Caki2 (cell line): ENCODE results near the gene PARD6A. TPM values are rescaled to one million over a fixed set of nuclear protein-coding genes. Genes with fewer than 3 reads are reported as not detected.

Source experiments
- DNase-seq: peaks from one replicate; pipeline ENCODE4 v3.0.0-alpha.2; 2015; ENCODE audit warnings: low read depth
- in situ Hi-C: cut with HindIII; loops from 2 replicates; pipeline ENCODE4 v1.10.0; 2016; ENCODE audit warnings: low sequenced_read_pairs, low pct_unique_long_range_greater_than_20kb, mixed read lengths
- total RNA-seq: library from RNA; depleted of rRNA; stranded (reverse); fragments of >200 nt; shearing (Covaris generic); gene quantifications from 2 replicates; pipeline ENCODE4 v1.2.3, GENCODE V29; 2014; ENCODE audit warnings: low replicate concordance; rRNA removed

Gene PARD6A
- 5.3 and 7.2 TPM in 2 replicates for total RNA-seq

- in situ Hi-C loops, result no loop called here
- DNase-seq, result peak; percentile 92
Observed at GRCh38 chr16:67660564-67661028, at the start of gene PARD6A. PARD6A (plus strand) TSS chr16:67660960; CDS start chr16:67661039, 79 bp downstream.

DNA sequence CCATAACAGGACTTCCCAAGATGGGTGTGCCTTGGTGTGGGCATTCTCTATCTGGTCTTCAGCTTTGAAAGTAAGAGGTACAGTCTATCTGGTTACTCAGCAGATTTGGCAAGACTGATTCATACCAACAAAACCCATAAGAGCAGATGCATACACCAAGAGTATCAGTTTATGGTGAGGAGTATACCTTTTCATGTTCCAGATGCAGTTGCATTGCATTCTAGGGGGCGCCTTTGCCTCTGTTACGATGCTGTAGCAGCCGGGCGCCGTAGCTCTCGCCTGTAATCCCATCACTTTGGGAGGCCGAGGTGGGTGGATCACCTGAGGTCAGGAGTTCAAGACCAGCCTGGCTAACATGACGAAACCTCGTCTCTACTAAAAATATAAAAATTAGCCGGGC, 47.0 kb upstream of the PARD6A start:
- no peak for DNase-seq
- in situ Hi-C loops, result no loop called here

DNA sequence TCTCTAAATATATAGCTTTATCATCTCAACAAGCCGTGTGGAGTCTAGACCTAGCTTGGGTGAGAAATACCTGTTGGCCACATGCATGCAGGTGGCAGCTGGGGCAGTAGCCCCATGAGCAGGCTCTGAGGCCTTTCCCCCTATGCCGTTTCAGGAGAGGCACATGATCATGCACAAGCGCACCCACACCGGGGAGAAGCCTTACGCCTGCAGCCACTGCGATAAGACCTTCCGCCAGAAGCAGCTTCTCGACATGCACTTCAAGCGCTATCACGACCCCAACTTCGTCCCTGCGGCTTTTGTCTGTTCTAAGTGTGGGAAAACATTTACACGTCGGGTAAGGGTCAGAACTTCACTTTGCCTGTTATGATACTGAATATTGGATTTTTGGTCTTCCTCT, 32.5 kb upstream of the PARD6A start:
- no peak for DNase-seq
- in situ Hi-C loops, result no loop called here

- in situ Hi-C loops, result no loop called here
- no peak for DNase-seq
Observed at GRCh38 chr16:67632415-67633172, 28.2 kb upstream of the PARD6A start.

DNA sequence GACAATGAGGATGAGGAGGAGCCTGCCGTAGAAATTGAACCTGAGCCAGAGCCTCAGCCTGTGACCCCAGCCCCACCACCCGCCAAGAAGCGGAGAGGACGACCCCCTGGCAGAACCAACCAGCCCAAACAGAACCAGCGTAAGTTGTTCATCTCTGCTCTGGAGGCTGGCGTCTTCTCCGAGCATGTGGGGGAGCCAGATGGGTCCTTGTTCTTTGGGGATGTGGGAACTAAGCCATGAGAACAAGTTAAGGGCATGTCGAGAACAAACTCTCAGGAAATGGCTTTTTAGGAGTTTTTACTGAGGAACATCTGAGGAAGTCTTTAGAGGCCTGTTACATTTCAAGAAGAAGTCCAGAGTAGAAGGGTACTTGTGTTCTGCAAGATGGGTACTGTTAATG, 24.0 kb upstream of the PARD6A start:
- in situ Hi-C loops, result no loop called here
- DNase-seq, result no peak

- in situ Hi-C loops, result no loop called here
- no peak for DNase-seq
Observed at GRCh38 chr16:67637625-67638024, 23.1 kb upstream of the PARD6A start.

GRCh38 chr16:67641779-67642708, 18.7 kb upstream of the PARD6A start:
- in situ Hi-C loops, result no loop called here
- DNase-seq, result no peak

- DNase-seq, result no peak
- in situ Hi-C loops, result no loop called here
Observed at GRCh38 chr16:67644038-67644437, 16.7 kb upstream of the PARD6A start.

DNA sequence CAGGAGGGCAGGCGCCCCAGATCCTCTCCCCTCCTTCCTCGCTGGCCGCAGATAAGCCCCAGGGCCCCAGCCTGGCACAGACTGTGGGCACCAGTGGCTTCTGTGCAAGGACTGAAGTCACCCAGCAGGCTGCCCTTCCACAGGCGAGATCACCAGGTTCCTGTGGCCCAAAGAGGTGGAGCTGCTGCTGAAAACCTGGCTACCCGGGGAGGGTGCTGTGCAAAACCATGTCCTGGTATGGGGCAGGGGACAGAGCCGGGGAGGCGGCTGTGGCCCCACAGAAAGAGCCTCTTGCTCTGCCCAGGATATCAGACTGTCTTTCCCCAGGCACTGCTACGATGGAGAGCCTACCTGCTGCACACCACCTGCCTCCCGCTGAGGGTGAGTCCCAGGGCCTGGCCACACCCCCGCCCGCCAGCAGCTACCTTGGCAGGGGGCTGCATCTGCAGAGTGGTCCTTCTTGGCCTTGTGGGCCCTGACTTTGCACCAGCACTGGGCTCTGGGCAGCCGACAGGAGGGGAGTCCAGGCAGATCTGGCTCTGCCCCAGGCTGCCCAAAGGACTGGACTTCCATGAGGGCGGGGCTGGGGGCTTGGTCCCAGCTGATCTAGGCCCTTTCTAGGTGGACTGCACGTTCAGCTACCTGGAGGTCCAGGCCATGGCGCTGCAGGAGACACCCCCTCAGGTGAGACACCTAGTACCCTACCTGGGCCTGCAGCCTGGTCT, 15.2 kb upstream of the PARD6A start:
- DNase-seq, result no peak
- in situ Hi-C loops, result no loop called here

DNA sequence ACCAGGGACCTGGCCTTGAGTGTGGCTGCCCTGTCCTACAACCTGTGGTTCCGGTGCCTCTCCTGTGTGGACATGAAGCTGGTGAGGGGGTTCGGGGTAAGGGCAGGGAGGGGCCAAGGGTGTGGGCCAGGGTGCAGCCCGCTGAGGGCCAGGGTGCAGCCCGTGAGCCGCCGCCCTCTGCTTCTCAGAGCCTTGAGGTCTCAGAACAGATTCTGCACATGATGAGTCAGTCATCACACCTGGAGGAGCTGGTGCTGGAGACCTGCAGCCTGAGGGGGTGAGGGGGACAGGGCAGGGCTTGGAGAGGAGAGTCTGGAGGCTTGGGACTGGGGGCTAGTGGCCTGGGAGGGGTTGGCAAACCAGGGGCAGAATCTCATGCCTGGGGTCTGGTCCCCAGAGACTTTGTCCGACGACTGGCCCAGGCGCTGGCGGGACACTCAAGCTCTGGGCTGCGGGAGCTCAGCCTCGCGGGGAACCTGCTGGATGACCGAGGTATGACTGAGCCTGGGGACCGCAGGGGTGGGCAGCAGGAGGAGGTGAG, 13.6 kb upstream of the PARD6A start:
- in situ Hi-C loops, result no loop called here

GRCh38 chr16:67647681-67648080, 13.1 kb upstream of the PARD6A start:
- no peak for DNase-seq
- in situ Hi-C loops, result no loop called here

More for the DNA sequence above, 13.6 kb upstream of the PARD6A start:
- no peak for DNase-seq

GRCh38 chr16:67648088-67648763, 12.5 kb upstream of the PARD6A start:
- in situ Hi-C loops, result no loop called here
- no peak for DNase-seq

DNA sequence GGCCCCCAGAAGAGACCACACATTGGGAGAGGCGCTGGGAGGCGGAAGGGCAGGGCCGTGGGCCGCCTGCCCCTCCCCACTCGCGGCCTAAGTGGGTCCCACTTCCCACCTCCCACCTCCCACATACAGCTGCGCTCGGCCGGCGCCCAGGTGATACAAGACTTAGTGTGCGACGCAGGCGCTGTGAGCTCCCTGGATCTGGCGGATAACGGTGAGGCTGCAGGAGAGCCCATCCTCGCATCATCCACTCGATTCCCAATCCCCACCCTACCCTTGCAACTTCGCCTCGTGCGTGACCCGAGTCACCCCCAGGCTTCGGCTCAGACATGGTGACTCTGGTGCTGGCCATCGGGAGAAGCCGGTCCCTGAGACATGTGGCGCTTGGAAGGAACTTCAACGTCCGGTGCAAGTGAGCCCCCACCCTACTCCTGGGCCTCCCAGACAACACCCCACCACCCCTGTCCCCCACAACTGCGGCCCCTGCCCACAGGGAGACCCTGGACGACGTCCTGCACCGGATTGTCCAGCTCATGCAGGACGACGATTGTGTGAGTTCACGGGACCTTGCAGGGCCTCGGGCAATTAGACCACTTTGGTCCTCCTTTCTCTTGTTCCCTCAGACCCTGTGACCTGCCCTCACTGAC, 11.9 kb upstream of the PARD6A start:
- no peak for DNase-seq
- in situ Hi-C loops, result no loop called here

DNA sequence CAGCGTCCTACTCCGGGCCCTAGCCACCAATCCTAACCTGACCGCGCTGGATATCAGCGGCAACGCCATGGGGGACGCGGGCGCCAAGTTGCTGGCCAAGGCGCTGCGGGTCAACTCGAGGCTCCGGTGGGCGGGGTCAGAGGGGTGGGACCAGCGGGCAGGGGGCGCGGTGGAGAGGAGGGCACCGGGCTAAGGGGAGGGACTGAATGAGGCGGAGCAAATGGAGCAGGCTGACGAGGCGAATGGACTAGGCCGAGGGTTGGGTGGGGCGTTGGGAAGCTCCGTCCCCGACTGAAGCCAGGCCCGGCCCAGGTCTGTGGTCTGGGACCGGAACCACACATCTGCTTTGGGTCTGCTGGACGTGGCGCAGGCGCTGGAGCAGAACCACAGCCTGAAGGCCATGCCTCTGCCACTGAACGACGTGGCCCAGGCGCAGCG, 11.2 kb upstream of the PARD6A start:
- in situ Hi-C loops, result no loop called here
- DNase-seq, result no peak

- DNase-seq, result no peak
- in situ Hi-C loops, result no loop called here
Observed at GRCh38 chr16:67650023-67650422, 10.7 kb upstream of the PARD6A start.

- DNase-seq, result no peak
- in situ Hi-C loops, result no loop called here
Observed at GRCh38 chr16:67651039-67651438, 9.7 kb upstream of the PARD6A start.

DNA sequence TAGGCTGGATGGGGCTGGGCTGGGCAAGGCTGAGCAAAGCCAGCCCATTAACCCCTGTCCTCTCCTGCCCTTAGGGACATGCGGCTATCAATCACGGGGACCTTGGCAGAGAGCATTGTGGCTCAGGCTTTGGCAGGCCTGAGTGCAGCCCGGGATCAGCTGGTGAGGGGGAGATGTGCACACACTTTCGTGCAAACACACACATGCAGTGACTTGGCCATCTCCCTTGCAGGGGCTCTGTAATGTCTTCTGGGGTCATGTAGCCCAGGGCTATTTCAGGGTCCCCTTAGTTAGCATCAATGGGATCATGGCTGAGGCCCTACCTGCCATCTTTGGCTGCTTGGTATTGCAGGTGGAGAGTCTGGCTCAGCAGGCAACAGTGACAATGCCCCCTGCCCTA, 8.9 kb upstream of the PARD6A start:
- no peak for DNase-seq
- in situ Hi-C loops, result no loop called here
